Measurements from ENCODE around the gene P4HA2. TPM values are rescaled to one million over a fixed set of nuclear protein-coding genes. Genes with fewer than 3 reads are reported as not detected.
A peak's percentile ranks its signal among the peaks of the same experiment; 100 is the strongest.

Gene P4HA2
- polyA plus RNA-seq (ENCODE audit: insufficient read length): 48.8 TPM
- long read RNA-seq, donor 1, partial matches to known transcripts: 0 of 4 reads
- long read RNA-seq, donor 1, other reads (novel, unspliced or antisense): 0 of 4 reads
- long read RNA-seq, donor 2, partial matches to known transcripts: 0 of 3 reads
- long read RNA-seq, donor 2, other reads (novel, unspliced or antisense): 0 of 3 reads
- long read RNA-seq, donor 3, partial matches to known transcripts: 0 of 4 reads
- long read RNA-seq, donor 3, other reads (novel, unspliced or antisense): 0 of 4 reads
- long read RNA-seq, donor 4: 0 reads
- long read RNA-seq, donor 5, partial matches to known transcripts: 0 of 4 reads
- long read RNA-seq, donor 5, other reads (novel, unspliced or antisense): 0 of 4 reads
- long read RNA-seq, donor 6, partial matches to known transcripts: 0 of 5 reads
- long read RNA-seq, donor 6, other reads (novel, unspliced or antisense): 0 of 5 reads
- long read RNA-seq, donor 7, partial matches to known transcripts: 0 of 4 reads
- long read RNA-seq, donor 7, other reads (novel, unspliced or antisense): 0 of 4 reads
- long read RNA-seq, donor 8, partial matches to known transcripts: 0 of 3 reads
- long read RNA-seq, donor 8, other reads (novel, unspliced or antisense): 0 of 3 reads

DNA sequence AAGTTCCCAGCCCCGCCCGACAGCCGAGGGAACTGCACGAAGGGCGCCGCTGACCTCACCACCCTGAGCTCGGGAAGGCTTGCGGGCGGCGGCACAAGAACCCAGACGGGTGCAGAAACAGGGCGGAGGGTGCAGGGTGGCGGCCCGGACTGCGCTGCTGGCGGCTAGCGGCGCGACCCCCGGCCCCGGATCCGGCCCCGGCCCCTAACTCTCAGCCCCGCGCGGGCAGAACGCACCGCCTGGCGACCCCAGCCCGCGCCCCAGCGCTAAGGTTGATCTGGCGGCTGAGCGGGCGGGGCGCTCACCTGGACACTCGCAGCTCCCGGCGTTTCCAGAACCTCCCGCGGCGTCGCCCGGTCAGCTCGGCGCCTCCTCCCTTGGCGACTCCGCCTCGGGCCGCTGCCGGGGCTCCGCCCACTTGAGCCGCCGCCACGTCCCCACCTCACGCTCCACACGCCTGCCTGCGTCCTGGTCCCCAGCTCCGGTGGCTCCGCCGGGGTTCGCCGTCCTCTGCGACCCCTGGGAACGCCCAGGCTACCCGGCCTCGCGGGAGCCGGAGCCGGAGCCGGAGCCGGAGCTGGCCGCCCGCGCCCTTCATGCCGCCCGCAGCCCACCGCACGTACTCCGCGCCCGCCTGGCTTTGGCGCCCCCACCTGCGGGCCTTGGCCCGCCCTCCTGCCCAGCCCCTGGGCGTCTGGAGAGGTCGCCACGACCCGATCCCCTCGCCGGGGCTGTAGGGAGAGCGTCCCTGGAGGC lies at the start of gene P4HA2:
Gene P4HA2 (minus strand): TSS at position 369 of the 756 bp plus-strand sequence. CDS start 9,227 bp downstream, outside the sequence.
- peak; percentile 67 for DNase-seq

DNA sequence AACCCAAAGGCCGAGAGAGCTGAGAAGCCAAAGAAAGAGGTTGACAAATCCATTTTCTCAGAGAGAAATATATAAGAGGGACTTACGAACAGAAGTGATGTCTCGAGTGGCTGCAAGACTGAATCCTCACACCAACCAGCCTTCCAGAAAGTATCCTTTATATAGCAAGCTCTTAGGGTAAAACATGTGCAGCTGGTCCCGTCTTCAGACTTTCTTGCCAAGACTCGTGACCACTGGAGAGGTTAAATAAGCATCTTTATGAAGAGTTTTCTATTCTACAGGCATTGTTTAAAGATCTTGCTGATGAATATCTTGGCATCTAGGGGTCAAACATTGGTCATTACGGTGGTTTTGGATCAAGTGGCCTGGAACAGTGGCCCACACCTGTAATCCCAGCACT lies 49.6 kb upstream of the P4HA2 start:
- no peak for DNase-seq

DNA sequence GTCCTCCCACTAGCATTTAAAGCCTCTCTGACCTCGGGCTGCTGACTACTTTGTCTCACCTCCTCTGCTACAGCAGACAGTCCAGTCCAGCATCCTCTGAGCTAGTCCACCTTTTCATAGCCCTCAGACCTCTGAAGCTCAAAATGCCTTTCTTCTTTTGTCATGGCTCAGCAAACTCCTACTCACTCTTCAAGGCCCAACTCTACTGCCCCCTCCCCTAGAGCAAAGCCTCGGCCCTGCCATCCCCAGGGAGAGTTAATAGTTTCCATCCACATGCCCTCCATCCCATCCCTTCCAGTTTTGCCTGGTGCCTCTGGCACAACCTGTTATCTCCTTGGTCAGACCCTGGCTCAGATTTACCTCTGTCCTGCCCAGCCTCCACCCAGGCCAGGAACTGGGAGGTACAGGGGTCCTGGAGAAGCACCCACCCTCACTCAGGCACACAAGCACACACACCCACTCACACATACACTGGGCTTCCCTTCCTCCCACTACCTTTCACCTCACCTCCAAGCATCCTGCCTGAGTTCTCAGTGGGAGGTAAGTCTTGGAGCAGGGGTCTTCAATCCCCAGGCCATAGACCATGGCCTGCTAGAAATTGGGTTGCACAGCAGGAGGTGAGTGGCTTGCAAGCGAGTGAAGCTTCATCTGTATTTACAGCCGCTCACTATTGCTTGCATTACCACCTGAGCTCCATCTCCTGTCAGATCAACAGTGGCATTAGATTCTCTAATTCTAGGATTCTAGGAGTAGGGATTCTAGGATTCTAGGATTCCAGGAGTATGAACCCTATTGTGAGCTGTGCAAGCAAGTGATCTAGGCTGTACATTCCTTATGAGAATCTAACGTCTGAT lies 47.9 kb upstream of the P4HA2 start:
- no peak for DNase-seq

DNA sequence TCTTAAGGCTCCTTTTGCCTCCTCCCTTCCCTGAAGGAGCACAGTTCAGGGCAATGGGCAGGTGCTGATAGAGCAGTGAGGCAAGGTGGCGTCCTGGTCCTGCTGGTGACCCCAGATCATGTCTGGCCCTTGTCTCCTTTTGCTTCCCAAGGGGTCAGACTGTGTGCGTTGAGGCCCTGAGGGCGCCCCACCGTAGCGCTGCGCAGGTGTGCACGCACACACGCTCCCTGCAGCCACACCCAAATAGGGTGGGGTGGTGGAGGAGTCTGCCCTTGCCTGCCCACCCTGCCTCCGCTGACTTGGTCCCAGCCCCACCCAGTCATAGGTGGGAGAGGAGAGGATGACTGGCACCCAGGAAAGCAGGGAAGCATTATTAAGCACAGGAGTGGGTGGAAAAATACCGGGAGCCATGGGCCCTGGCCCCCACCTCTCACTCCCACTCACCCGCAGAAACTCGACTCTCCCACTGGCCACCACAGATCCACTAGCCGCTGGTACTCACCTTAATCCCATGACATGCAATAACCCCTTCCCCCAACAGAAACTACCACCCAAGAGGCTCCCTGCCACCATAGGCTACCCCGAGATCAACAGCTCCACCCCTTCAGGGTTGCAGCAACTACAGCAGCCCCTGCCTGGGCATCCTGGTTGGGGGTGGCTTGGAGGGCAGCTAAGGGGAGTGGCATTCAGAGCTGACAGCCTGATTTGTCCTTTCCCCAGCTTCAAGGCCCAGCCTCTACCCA lies 46.6 kb upstream of the P4HA2 start:
- DNase-seq: no peak

- no peak for DNase-seq
Measured at GRCh38 chr5:132273631-132274030, 46.0 kb upstream of the P4HA2 start.

GRCh38 chr5:132272311-132273210 lies 44.9 kb upstream of the P4HA2 start:
- DNase-seq: no peak

DNA sequence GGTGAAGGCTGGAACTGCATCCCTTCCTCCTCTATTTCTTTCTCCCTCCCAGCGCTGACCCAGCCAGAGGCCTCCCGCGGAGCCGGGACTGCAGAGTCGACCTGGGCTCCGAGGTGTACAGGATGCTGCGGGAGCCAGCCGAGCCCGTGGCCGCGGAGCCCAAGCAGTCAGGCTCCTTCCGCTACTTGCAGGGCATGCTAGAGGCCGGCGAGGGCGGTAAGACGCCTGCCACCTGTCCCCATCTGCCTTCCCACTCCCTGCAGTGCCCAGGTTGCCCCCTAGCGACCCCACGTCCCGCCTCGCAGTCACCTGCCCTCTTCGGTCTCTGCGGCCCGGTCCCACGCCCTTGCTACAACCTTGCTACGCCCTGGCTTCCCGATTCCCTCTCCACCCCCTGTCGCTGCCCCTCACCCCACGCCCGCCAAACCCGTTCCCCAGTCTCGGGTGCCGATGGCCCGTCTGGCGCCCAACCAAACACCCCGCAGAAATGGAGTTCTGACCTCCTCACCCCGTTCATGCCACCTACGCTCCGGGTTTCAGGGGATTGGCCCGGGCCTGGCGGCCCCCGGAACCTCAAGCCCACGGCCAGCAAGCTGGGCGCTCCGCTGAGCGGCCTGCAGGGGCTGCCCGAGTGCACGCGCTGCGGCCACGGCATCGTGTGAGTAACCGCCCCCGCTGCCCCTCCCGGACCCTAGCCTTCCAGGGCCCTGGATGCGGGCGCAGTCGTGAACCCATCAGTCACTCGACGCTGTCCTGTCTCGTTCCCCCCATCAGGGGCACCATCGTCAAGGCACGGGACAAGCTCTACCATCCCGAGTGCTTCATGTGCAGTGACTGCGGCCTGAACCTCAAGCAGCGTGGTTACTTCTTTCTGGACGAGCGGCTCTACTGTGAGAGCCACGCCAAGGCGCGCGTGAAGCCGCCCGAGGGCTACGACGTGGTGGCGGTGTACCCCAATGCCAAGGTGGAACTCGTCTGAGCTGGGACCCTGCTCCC lies 43.9 kb upstream of the P4HA2 start:
- DNase-seq: no peak

DNA sequence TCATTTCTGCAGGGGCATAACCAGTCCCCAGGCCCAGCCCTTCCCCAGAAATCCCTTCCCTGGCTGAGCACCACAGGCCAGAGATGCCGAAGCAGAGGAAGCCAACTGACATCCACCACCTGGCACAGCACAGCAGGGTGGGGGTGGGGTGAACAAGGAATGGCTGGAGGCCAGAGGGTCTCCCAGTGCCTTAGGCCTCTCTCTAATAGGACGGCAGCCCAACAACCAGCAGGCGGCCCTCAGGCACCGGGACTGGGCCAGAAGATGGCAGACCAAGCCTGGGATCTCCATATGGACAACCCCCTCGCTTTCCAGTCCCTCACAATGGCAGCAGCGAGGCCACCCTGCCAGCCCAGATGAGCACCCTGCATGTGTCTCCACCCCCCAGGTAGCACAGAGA lies 43.1 kb upstream of the P4HA2 start:
- DNase-seq: no peak

GRCh38 chr5:132270335-132270665 lies 42.6 kb upstream of the P4HA2 start:
- DNase-seq: no peak

DNA sequence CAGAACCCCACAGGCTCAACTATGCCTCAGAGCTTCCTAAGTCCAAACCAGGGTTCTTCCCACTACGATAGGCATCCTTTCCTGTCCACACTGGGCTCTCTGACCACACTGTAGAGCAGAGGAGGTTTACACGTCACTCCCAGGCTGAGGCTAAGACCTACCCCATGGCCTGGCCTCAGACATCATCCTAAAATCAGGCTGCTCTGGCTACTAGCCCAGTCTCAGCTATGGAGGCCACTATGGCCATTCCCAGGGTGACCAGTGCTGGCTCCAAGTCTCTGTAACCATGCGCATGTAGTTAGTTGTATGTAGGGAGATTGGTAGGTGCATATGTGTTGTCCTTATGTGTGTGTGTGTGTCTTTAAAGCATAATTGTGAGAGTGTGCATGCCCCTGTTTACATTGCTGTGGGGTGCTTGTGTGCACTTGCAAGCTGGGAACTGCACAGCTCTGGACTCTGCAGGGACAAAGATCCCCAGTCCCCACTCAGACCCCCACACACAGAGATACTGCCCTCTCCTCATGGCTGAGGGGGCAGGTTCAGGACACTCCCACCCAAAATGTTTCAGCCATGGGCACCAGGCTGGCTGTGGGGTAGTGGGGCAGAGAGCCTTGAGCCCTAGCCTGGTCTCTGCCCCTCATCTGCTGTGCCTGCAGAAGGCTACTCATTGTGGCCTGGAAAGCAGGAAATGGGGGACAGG lies 42.1 kb upstream of the P4HA2 start:
- DNase-seq: no peak

GRCh38 chr5:132268769-132269551 lies 41.3 kb upstream of the P4HA2 start:
- DNase-seq: no peak

DNA sequence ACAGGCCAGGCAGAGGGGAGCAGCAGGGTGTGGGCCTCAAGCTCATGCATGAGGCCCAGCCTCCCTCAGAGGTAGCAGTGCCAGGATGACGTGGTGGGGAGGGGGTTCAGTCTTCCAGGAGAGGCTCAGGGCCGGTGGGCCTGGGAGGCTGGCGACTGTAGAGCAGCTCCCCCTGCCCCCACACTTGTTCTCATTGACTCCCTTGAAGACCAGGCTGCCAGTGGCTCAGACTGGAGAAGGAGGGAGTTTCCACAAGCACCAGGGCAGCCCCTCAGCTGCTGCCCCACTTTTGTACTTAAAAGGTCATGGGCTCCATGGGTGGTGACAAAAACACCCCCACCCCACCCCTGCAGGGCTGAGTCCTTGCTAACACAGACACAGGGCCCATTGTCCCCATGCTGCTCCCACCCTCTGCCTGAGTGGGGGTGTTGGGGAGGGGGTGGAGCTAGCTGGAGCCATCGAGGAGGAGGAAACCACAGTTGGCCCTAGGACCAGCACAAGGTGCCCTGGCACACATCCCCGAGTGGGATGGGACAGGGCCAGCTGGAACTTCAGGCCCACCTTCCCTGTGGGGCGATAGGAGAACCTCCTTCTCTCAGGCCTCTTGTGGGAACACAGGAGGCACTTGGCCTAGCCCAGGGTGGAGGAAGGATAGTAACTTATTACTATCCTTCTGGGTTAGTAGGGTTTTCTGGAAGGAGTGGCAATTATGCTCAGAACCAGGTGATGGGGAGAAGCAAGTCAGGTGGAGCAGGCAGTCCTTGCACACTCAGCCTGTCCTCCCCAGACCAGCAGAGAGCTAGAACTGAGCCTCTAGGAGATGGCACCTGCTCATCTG lies 40.5 kb upstream of the P4HA2 start:
- no peak for DNase-seq

GRCh38 chr5:132267166-132267739 lies 39.6 kb upstream of the P4HA2 start:
- no peak for DNase-seq

GRCh38 chr5:132266836-132267160 lies 39.1 kb upstream of the P4HA2 start:
- DNase-seq: no peak

- no peak for DNase-seq
Measured at GRCh38 chr5:132266031-132266835, 38.6 kb upstream of the P4HA2 start.

All from left kidney (tissue), 8 donors.